ENCODE measurements around the gene SLC12A2. TPM values are rescaled to one million over a fixed set of nuclear protein-coding genes. Genes with fewer than 3 reads are reported as not detected.
A peak's percentile ranks its signal among the peaks of the same experiment; 100 is the strongest.

The SLC12A2 gene
- polyA plus RNA-seq, 1 donor = 19.6 TPM

GRCh38 chr5:128097224-128097623 lies 13.7 kb downstream of the SLC12A2 start:
- no peak for DNase-seq (ENCODE audit: low read depth)

GRCh38 chr5:128097781-128098180 lies 14.2 kb downstream of the SLC12A2 start:
- DNase-seq (ENCODE audit: low read depth) = no peak

DNA sequence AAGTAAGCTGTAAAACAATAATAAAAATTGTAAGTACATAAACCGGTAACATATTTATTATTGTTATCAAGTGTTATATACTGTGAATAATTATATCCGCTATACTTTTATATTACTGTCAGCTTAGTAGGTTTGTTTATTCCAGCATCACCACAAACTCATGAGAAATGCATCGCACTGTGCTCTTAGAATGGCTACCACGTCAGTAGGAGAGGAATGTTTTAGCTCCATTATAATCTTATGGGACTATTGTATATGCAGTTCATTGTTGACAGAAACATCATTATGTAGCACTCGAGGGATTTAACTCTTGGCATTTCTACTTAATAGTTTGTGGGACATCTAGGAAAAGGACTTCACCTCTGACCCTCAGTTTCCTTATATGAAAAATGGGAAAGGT lies 16.4 kb downstream of the SLC12A2 start:
- DNase-seq (ENCODE audit: low read depth) = no peak

- no peak for DNase-seq (ENCODE audit: low read depth)
Measured at GRCh38 chr5:128100860-128101557, 17.4 kb downstream of the SLC12A2 start.

- no peak for DNase-seq (ENCODE audit: low read depth)
Measured at GRCh38 chr5:128101676-128102075, 18.1 kb downstream of the SLC12A2 start.

DNA sequence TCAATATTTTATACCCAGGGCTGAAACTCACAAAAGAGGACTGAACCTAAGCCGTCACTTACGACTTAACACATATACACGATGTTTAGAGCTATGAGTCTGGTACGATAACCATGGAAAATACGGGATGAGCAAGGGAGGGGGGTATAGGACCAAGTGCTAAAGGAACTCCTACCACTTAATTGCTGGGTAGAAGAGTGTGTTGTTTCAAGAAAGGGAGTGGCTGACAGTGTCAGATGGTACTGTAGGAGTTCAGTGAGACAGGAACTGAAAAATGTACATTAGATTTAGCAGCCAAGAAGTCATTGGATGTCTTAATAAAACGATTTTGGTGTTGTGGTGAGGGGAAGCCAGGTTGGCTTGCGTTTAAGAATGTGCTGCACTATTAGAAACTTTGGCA lies 21.6 kb downstream of the SLC12A2 start:
- DNase-seq (ENCODE audit: low read depth) = no peak

- no peak for DNase-seq (ENCODE audit: low read depth)
Measured at GRCh38 chr5:128109138-128109537, 25.6 kb downstream of the SLC12A2 start.

- no peak for DNase-seq (ENCODE audit: low read depth)
Measured at GRCh38 chr5:128109766-128110165, 26.2 kb downstream of the SLC12A2 start.

GRCh38 chr5:128111818-128112448 lies 28.4 kb downstream of the SLC12A2 start:
- no peak for DNase-seq (ENCODE audit: low read depth)

DNA sequence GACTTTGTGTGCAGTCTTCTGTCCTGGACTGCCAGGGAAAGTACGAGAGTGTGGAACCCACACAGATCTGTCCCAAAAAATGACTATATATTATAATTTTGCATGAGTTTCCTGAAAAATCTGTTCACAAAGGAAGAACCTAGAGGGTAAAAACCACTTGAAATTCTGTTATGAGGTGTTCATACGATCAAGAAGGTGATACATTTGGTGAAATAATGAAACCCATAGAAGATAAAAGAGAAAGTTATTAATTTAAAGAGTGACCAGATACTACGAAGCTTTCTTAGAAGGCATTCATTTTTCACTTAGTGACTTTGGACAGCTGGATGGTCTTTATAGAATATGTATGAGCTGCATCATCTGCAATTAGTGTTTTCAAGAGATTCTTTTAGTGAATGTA lies 32.9 kb downstream of the SLC12A2 start:
- DNase-seq (ENCODE audit: low read depth) = no peak

GRCh38 chr5:128118214-128118613 lies 34.6 kb downstream of the SLC12A2 start:
- DNase-seq (ENCODE audit: low read depth) = no peak

- DNase-seq (ENCODE audit: low read depth) = no peak
Measured at GRCh38 chr5:128121651-128122050, 38.1 kb downstream of the SLC12A2 start.

DNA sequence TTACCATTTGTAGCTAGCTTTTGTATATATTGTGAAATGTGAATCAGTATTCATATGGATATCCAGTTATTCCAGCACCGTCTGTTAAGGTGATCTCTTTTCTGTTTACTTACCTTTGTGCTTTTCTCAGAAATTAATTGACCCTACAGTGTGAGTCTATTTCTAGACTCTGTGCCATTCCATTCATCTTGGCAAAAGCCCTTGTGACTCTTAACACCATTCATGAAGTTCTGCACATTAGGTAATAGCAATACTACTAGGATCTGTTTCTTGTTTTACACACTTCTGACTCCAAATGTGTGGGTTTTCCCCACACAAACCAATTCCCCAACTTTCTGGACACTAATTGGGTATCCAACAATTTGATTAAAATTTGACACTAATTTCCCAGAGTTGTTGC lies 40.4 kb downstream of the SLC12A2 start:
- no peak for DNase-seq (ENCODE audit: low read depth)

DNA sequence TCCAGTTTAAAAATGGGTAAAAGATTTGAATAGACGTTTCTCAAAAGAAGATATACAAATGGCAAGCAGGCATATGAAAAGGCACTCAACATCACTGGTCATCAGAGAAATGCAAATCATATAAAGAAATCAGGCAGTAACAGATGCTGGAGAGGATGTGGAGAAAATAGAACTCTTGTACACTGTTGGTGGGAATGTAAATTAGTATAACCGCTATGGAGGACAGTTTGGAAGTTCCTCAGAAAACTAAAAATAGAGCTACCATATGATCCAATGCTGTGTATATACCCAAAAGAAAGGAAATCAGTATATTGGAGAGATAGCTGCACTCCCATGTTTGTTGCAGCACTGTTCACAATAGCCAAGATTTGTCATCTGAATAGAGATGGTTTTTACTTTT lies 42.7 kb downstream of the SLC12A2 start:
- no peak for DNase-seq (ENCODE audit: low read depth)

DNA sequence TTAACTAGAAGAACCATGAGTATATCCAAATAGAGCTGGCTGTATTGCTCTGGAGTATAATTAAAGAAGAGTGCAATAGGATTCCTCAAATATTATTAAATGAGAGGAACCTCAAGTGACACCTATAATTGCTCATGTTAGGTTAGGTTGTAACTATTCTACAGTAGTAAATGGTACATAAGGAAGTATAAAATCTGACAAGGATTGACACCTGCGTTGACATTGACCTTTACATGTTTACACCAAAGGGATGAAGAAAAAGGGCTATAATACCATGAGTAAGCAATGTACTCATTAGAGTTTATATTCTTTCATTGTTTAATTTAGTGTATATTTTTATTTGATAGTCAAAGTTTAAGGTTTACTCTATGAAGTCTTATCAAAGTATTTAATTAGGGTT lies 48.9 kb downstream of the SLC12A2 start:
- DNase-seq (ENCODE audit: low read depth) = no peak

GRCh38 chr5:128135286-128135685 lies 51.7 kb downstream of the SLC12A2 start:
- no peak for DNase-seq (ENCODE audit: low read depth)

GRCh38 chr5:128143911-128144310 lies 60.3 kb downstream of the SLC12A2 start:
- no peak for DNase-seq (ENCODE audit: low read depth)

- no peak for DNase-seq (ENCODE audit: low read depth)
Measured at GRCh38 chr5:128144491-128144890, 60.9 kb downstream of the SLC12A2 start.

GRCh38 chr5:128146671-128147070 lies 63.1 kb downstream of the SLC12A2 start:
- no peak for DNase-seq (ENCODE audit: low read depth)

GRCh38 chr5:128154943-128155342 lies 71.4 kb downstream of the SLC12A2 start:
- DNase-seq (ENCODE audit: low read depth) = peak; percentile 2

- DNase-seq (ENCODE audit: low read depth) = no peak
Measured at GRCh38 chr5:128155776-128156175, 72.2 kb downstream of the SLC12A2 start.

DNA sequence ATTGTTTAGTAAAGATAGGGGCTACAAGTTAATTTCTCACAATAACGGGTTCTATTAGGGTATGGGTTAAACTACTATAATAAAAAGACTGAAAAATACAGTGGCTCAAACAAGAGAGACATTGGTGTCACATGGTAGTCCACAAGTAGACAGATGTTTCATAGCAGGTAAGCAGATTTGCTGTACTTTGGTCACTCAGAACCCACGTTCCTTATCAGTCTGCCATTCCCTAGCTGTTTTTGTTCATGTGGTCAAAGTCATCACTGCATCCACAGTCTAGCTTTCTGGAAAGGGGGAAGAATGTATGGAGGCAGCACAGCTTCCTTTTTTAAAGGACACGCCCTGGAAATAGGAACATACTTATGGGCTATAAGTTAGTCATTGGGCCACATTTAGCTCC lies 73.0 kb downstream of the SLC12A2 start:
- DNase-seq (ENCODE audit: low read depth) = no peak

DNA sequence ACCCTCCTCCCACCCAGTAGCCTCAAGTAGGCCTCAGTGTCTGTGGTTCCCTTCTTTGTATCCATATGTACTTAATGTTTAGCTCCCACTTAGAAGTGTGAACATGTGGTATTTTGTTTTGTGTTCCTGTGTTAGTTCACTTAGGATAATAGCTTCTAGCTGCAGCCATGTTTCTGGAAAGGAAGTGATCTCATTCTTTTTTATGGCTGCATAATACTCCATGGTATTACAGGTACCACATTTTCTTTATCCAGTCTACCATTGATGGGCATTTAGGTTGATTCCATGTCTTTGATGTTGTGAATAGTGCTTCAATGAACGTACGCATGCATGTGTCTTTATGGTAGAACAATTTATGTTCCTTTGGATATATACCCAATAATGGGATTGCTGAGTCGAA lies 74.8 kb downstream of the SLC12A2 start:
- DNase-seq (ENCODE audit: low read depth) = no peak

DNA sequence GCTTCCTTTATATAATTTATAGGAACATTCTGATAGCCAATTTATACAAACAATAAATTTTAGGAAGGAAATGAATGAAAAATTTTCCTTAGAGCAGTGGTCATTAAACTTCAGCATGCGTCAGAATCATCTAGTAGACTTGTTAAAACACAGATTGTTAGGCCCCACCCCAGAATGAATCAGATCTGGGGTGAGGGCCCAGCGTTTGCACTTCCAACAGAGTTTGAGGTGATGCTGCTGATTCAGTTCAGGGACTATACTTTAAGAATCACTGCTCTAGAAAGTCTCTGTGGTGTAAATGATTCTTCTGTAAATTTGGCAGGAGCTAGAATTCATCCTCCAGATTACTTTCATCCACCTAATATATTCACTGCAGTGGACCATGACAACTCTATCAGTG lies 80.4 kb downstream of the SLC12A2 start:
- no peak for DNase-seq (ENCODE audit: low read depth)
